ENCODE results near the gene ADIPOR2.
A peak's percentile ranks its signal among the peaks of the same experiment; 100 is the strongest.

ADIPOR2 gene

DNA sequence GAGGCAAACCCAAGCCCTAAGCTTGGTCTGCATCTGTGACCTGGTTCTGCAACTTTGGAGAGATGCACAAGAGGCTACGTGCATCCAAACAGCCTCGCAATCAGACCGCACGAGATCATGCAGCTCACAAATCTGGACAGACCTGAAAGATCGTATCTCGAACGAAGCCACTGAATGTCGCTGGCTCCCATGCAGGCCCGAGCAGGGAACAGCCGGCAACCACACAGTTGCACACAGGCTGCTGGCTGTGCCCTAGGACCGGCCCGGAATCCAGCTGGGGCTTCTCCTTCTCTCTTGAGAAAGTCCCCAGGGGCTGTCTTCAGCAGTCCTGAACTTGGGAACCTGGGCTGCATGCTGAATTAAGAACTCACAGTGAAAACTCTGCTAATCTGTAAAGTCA is 34.0 kb upstream of the ADIPOR2 start:
- TF ChIP-seq, protein P1, sequence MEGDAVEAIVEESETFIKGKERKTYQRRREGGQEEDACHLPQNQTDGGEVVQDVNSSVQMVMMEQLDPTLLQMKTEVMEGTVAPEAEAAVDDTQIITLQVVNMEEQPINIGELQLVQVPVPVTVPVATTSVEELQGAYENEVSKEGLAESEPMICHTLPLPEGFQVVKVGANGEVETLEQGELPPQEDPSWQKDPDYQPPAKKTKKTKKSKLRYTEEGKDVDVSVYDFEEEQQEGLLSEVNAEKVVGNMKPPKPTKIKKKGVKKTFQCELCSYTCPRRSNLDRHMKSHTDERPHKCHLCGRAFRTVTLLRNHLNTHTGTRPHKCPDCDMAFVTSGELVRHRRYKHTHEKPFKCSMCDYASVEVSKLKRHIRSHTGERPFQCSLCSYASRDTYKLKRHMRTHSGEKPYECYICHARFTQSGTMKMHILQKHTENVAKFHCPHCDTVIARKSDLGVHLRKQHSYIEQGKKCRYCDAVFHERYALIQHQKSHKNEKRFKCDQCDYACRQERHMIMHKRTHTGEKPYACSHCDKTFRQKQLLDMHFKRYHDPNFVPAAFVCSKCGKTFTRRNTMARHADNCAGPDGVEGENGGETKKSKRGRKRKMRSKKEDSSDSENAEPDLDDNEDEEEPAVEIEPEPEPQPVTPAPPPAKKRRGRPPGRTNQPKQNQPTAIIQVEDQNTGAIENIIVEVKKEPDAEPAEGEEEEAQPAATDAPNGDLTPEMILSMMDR (IDR thresholded peaks at IDR 0.05; ENCODE audit: low read depth, low read length) = no peak
- no peak overlapping the region for H3K4me3 ChIP-seq (ENCODE audit: low read depth, low read length)

GRCh38 chr12:1657688-1658087 is 33.2 kb upstream of the ADIPOR2 start:
- H3K4me3 ChIP-seq (ENCODE audit: low read depth, low read length) = no peak overlapping the region
- TF ChIP-seq, protein P1 (IDR thresholded peaks at IDR 0.05; ENCODE audit: low read depth, low read length) = no peak

DNA sequence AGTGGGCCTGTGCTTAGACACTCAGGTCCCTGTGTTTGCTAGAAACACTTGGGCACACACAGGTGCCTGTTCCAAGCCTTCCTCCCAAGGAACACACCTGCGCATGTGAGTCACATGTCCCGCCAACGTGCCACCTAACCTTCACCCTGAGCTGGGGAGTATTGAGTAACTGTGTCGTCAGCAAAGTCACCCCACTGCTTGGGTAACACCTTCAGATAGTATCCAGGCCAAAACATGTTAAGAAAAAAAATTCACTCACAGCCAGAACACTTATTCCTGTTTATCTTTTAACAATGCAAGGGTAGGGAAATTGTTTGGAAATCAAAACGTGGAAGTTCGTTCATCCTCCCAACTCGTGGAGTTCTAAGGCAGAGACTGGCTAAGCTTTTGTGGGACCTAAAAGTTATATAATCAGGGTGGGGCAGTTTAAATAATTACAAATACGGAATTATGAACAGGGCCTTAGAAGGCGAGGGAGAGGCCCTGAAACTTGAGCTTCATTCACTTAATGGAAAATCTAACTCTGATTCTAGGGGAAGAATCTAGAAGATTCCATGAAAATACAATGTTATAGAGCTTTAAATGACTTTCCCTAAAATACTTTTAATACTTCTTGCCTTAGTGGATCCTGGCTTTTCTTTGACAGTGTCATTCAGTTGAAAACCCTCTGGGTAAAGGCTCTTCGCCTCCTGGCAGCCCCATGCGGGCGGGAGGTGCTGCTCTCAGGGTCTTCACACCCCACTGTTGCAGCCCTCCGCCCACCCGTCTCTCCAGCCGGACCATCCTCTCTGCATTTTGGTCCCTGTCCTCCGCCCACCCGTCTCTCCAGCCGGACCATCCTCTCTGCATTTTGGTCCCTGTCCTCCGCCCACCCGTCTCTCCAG is 30.3 kb upstream of the ADIPOR2 start:
- H3K4me3 ChIP-seq (ENCODE audit: low read depth, low read length) = no peak overlapping the region
- TF ChIP-seq, protein P1 (IDR thresholded peaks at IDR 0.05; ENCODE audit: low read depth, low read length) = no peak

GRCh38 chr12:1661553-1662335 is 29.1 kb upstream of the ADIPOR2 start:
- peak overlapping the region; percentile 56 for H3K4me3 ChIP-seq (ENCODE audit: low read depth, low read length)
- TF ChIP-seq, protein P1 (IDR thresholded peaks at IDR 0.05; ENCODE audit: low read depth, low read length) = no peak

- TF ChIP-seq, protein P1 (IDR thresholded peaks at IDR 0.05; ENCODE audit: low read depth, low read length) = no peak
- no peak overlapping the region for H3K4me3 ChIP-seq (ENCODE audit: low read depth, low read length)
Measured at GRCh38 chr12:1662761-1663439, 28.0 kb upstream of the ADIPOR2 start.

DNA sequence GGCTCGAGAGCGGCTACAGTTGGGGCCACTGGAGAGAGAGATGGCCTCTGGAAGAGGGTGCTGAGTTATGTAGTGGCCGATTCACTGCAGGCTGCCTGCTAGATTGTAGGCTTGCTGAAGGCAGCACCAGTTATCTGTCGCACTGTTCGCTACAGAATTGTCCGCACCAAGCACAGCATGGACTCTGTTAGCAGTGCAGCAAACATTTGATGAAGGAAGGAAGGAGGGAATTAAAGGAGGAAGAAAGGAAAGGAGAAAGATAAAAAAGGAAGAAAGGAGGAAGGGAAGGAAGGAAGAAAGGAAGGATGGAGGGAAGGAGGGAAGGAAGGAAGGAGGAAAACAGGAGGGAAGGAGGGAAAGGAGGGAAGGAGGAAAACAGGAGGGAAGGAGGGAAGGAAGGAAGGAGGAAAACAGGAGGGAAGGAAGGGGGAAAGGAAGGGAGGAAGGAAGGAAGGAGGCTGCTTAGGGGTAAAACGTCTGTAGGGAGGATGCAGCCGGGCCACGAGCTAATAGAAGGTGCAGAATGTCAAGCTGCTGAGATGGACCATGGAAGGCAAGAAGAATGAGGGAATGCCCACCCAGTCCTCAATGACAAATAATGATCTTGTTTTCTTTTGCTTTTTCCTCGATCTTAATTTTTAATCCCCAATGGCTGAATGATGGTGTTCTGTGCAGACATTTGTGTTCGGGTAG is 27.3 kb upstream of the ADIPOR2 start:
- TF ChIP-seq, protein P1 (IDR thresholded peaks at IDR 0.05; ENCODE audit: low read depth, low read length) = no peak
- H3K4me3 ChIP-seq (ENCODE audit: low read depth, low read length) = no peak overlapping the region

All from WI38 (cell line).